Measurements from ENCODE around the gene ZBTB47. TPM values are rescaled to one million over a fixed set of nuclear protein-coding genes. Genes with fewer than 3 reads are reported as not detected.

Gene ZBTB47
- total RNA-seq, 2 experiments from 2014 or later = 0.55 to 1.0 TPM

- H3K27me3 Mint-ChIP-seq (ENCODE audit: low read depth) = no peaks in the 10 kb centered on the region
- H3K4me1 Mint-ChIP-seq (ENCODE audit: low read depth) = peaks cover 2% of the 10 kb centered on the region
- peak overlapping the region; percentile 49 for H3K4me3 Mint-ChIP-seq
- no peaks in the 10 kb centered on the region for H3K9me3 Mint-ChIP-seq
- intact Hi-C loops (cut with micrococcal nuclease) = no loop called here
- no peak overlapping the region for H3K27ac Mint-ChIP-seq
- no peaks in the 10 kb centered on the region for H3K36me3 Mint-ChIP-seq (ENCODE audit: low read depth)
- DNase-seq = no peak
- CTCF ChIA-PET = no interaction called here
Observed at GRCh38 chr3:42654331-42655201, 1.1 kb downstream of the ZBTB47 start.

GRCh38 chr3:42655331-42655888 lies 1.9 kb downstream of the ZBTB47 start:
- no peaks in the 10 kb centered on the region for H3K9me3 Mint-ChIP-seq
- no peak for DNase-seq
- H3K36me3 Mint-ChIP-seq (ENCODE audit: low read depth) = no peaks in the 10 kb centered on the region
- peaks cover 2% of the 10 kb centered on the region for H3K4me1 Mint-ChIP-seq (ENCODE audit: low read depth)
- CTCF ChIA-PET = no interaction called here
- H3K27me3 Mint-ChIP-seq (ENCODE audit: low read depth) = no peaks in the 10 kb centered on the region
- peak overlapping the region; percentile 49 for H3K4me3 Mint-ChIP-seq
- H3K27ac Mint-ChIP-seq = no peak overlapping the region
- intact Hi-C loops (cut with micrococcal nuclease) = no loop called here

GRCh38 chr3:42655980-42656679 lies 2.6 kb downstream of the ZBTB47 start:
- no peak overlapping the region for H3K4me3 Mint-ChIP-seq
- intact Hi-C loops (cut with micrococcal nuclease) = no loop called here
- no peaks in the 10 kb centered on the region for H3K36me3 Mint-ChIP-seq (ENCODE audit: low read depth)
- CTCF ChIA-PET = interaction anchor here (0.7 kb wide), 1 partner anchor 20 kb away, joined by 3 read pairs; no protein-coding TSS in a partner anchor
- no peaks in the 10 kb centered on the region for H3K27me3 Mint-ChIP-seq (ENCODE audit: low read depth)
- H3K4me1 Mint-ChIP-seq (ENCODE audit: low read depth) = peaks cover 2% of the 10 kb centered on the region
- H3K27ac Mint-ChIP-seq = no peak overlapping the region
- no peak for DNase-seq
- H3K9me3 Mint-ChIP-seq = no peaks in the 10 kb centered on the region

- Mint-ChIP-seq H3K4me1 (ENCODE audit: low read depth) (peaks cover 2% of the 10 kb centered on the region), H3K27me3 (ENCODE audit: low read depth) (no peaks in the 10 kb centered on the region), H3K9me3 (no peaks in the 10 kb centered on the region), H3K27ac (no peak overlapping the region), H3K4me3 (no peak overlapping the region), H3K36me3 (ENCODE audit: low read depth) (no peaks in the 10 kb centered on the region)
- no peak for DNase-seq
- intact Hi-C loops (cut with micrococcal nuclease) = no loop called here
- CTCF ChIA-PET = interaction anchor here (0.7 kb wide), 1 partner anchor 21 kb away, joined by 3 read pairs; no protein-coding TSS in a partner anchor
Observed at GRCh38 chr3:42656680-42657610, 3.4 kb downstream of the ZBTB47 start.

GRCh38 chr3:42657675-42658074 lies 4.2 kb downstream of the ZBTB47 start:
- no peak overlapping the region for H3K27ac Mint-ChIP-seq
- no peak for DNase-seq
- CTCF ChIA-PET = no interaction called here

GRCh38 chr3:42658091-42658770 lies 4.7 kb downstream of the ZBTB47 start:
- Mint-ChIP-seq H3K36me3 (ENCODE audit: low read depth) (no peaks in the 10 kb centered on the region), H3K27me3 (ENCODE audit: low read depth) (no peaks in the 10 kb centered on the region), H3K27ac (no peak overlapping the region), H3K4me3 (no peak overlapping the region), H3K9me3 (no peaks in the 10 kb centered on the region), H3K4me1 (ENCODE audit: low read depth) (peaks cover 2% of the 10 kb centered on the region)
- CTCF ChIA-PET = no interaction called here
- no peak for DNase-seq
- intact Hi-C loops (cut with micrococcal nuclease) = no loop called here

More at GRCh38 chr3:42657675-42658074, 4.2 kb downstream of the ZBTB47 start:
- H3K4me3 Mint-ChIP-seq = no peak overlapping the region
- H3K27me3 Mint-ChIP-seq (ENCODE audit: low read depth) = no peaks in the 10 kb centered on the region
- no peaks in the 10 kb centered on the region for H3K9me3 Mint-ChIP-seq
- H3K4me1 Mint-ChIP-seq (ENCODE audit: low read depth) = peaks cover 2% of the 10 kb centered on the region
- intact Hi-C loops (cut with micrococcal nuclease) = no loop called here
- no peaks in the 10 kb centered on the region for H3K36me3 Mint-ChIP-seq (ENCODE audit: low read depth)

- no peak overlapping the region for H3K4me3 Mint-ChIP-seq
- no peaks in the 10 kb centered on the region for H3K36me3 Mint-ChIP-seq (ENCODE audit: low read depth)
- no peak for DNase-seq
- intact Hi-C loops (cut with micrococcal nuclease) = no loop called here
- no peaks in the 10 kb centered on the region for H3K27me3 Mint-ChIP-seq (ENCODE audit: low read depth)
- CTCF ChIA-PET = interaction anchor here (0.9 kb wide), 1 partner anchor 23 kb away, joined by 3 read pairs; no protein-coding TSS in a partner anchor
- no peak overlapping the region for H3K27ac Mint-ChIP-seq
- H3K9me3 Mint-ChIP-seq = no peaks in the 10 kb centered on the region
- no peaks in the 10 kb centered on the region for H3K4me1 Mint-ChIP-seq (ENCODE audit: low read depth)
Observed at GRCh38 chr3:42658771-42659390, 5.4 kb downstream of the ZBTB47 start.

GRCh38 chr3:42659451-42660130 lies 6.1 kb downstream of the ZBTB47 start:
- Mint-ChIP-seq H3K36me3 (ENCODE audit: low read depth) (no peaks in the 10 kb centered on the region), H3K27ac (no peak overlapping the region), H3K9me3 (no peaks in the 10 kb centered on the region), H3K4me3 (no peak overlapping the region), H3K27me3 (ENCODE audit: low read depth) (no peaks in the 10 kb centered on the region), H3K4me1 (ENCODE audit: low read depth) (no peaks in the 10 kb centered on the region)
- CTCF ChIA-PET = interaction anchor here (0.6 to 0.9 kb wide), 2 partner anchors 23 to 102 kb away, joined by 3 read pairs; no protein-coding TSS in a partner anchor
- intact Hi-C loops (cut with micrococcal nuclease) = no loop called here
- no peak for DNase-seq

- H3K9me3 Mint-ChIP-seq = no peaks in the 10 kb centered on the region
- H3K27me3 Mint-ChIP-seq (ENCODE audit: low read depth) = no peaks in the 10 kb centered on the region
- H3K36me3 Mint-ChIP-seq (ENCODE audit: low read depth) = no peaks in the 10 kb centered on the region
- no peak overlapping the region for H3K27ac Mint-ChIP-seq
- CTCF ChIA-PET = interaction anchor here (0.6 to 0.9 kb wide), 2 partner anchors 24 to 101 kb away, joined by 3 read pairs; no protein-coding TSS in a partner anchor
- DNase-seq = no peak
- intact Hi-C loops (cut with micrococcal nuclease) = no loop called here
- H3K4me1 Mint-ChIP-seq (ENCODE audit: low read depth) = no peaks in the 10 kb centered on the region
- H3K4me3 Mint-ChIP-seq = no peak overlapping the region
Observed at GRCh38 chr3:42660131-42660715, 6.7 kb downstream of the ZBTB47 start.

GRCh38 chr3:42660898-42661297 lies 7.4 kb downstream of the ZBTB47 start:
- Mint-ChIP-seq H3K4me1 (ENCODE audit: low read depth) (no peaks in the 10 kb centered on the region), H3K27me3 (ENCODE audit: low read depth) (no peaks in the 10 kb centered on the region), H3K9me3 (no peaks in the 10 kb centered on the region), H3K4me3 (no peak overlapping the region), H3K27ac (no peak overlapping the region), H3K36me3 (ENCODE audit: low read depth) (no peaks in the 10 kb centered on the region)
- intact Hi-C loops (cut with micrococcal nuclease) = loop anchor here (1.0 kb wide), 1 partner anchor 83 kb away; no protein-coding TSS in a partner anchor
- CTCF ChIA-PET = interaction anchor here (1.5 kb wide), 1 partner anchor 10 kb away, joined by 3 read pairs; no protein-coding TSS in a partner anchor
- DNase-seq = no peak

Data from activated naive CD4-positive, alpha-beta T cell treated with anti-CD3 and anti-CD28 coated beads for 36 hours (primary cell).